Measurements from ENCODE around the gene ABCA7. TPM values are rescaled to one million over a fixed set of nuclear protein-coding genes. Genes with fewer than 3 reads are reported as not detected.

Gene ABCA7
- total and polyA plus RNA-seq, 2 of the 8 experiments (the other 6 are each of a cell fraction or from before 2014, with no cell fraction given), result 10.4 to 25.6 TPM

GRCh38 chr19:1054102-1055027, 14.5 kb downstream of the ABCA7 start:
- H3K9me3 ChIP-seq (ENCODE audit: insufficient read depth in 2 of 2, low read depth in 1 of 2, low read length in 1 of 2), result peaks cover 35 to 51% of the 10 kb centered on the region in 2 experiments
- DNase-seq (ENCODE audit: low read depth in 1 of 2, low spot score in 2 of 2), result no peak
- no peak for TF ChIP-seq CHD2 (IDR thresholded peaks at IDR 0.05; ENCODE audit: low read length)
- peak; percentile 39; the same call in 1 of the 2 replicates for TF ChIP-seq KDM1A (IDR thresholded peaks at IDR 0.05; ENCODE audit: borderline replicate concordance, low read length)
- peaks cover 3% of the 10 kb centered on the region; the same call in 1 of the 2 replicates for H3K23me2 ChIP-seq (ENCODE audit: low read depth, low read length)
- no peak overlapping the region for H4K91ac ChIP-seq (replicated peaks; ENCODE audit: insufficient read length, low read length)
- no peak overlapping the region for H2BK12ac ChIP-seq (ENCODE audit: low read depth, low read length)
- H2BK5ac ChIP-seq (ENCODE audit: low read depth, low read length), result no peak overlapping the region
- no peak overlapping the region for H2BK15ac ChIP-seq (ENCODE audit: low read length)
- no peak overlapping the region for H3K4me3 ChIP-seq (ENCODE audit: extremely low read depth in 1 of 4, insufficient read depth in 2 of 4, low read depth in 3 of 4, low read length in 4 of 4)
- whole genome bisulfite sequencing, 2 experiments (ENCODE audit: extremely low coverage in 1 of 2, insufficient coverage in 1 of 2, insufficient read length in 1 of 2, insufficient replicate concordance in 2 of 2, low coverage in 1 of 2, low lambda C conversion rate in 2 of 2, missing lambda C conversion rate in 1 of 2), result 94% methylated on average over 24 of the region's 28 CpGs; no CpG with 5 or more reads in 1 of the 2 experiments
- H3K79me2 ChIP-seq (ENCODE audit: control insufficient read depth in 1 of 2, insufficient read depth in 2 of 2, low read length in 2 of 2), result no peaks in the 10 kb centered on the region
- no peaks in the 10 kb centered on the region; a peak in 1 of 7 replicates for H3K27me3 ChIP-seq (replicated peaks in 1 of 4; ENCODE audit: control insufficient read depth in 3 of 4, extremely low read depth in 1 of 4, insufficient read depth in 3 of 4, low read length in 3 of 4)
- no peak overlapping the region for H3K56ac ChIP-seq (replicated peaks; ENCODE audit: insufficient read length, low read depth, low read length)
- no peak overlapping the region for H3K23ac ChIP-seq (ENCODE audit: insufficient read length)
- ChIA-PET POLR2A (ENCODE audit: partially characterized antibody) (interaction anchor here (0.7 to 2.5 kb wide), 6 partner anchors 10 to 31 kb away, joined by 3 to 10 read pairs (median 6); partner anchors contain the start of genes ABCA7 and CNN2), CTCF (ENCODE audit: partially characterized antibody) (interaction anchor here (0.9 to 1.2 kb wide), 3 partner anchors 10 to 43 kb away, joined by 3 to 5 read pairs (median 4); no protein-coding TSS in a partner anchor)
- no peak overlapping the region for H3K27ac ChIP-seq (ENCODE audit: low read depth, low read length)
- H3K36me3 ChIP-seq (ENCODE audit: control insufficient read depth in 2 of 4, insufficient read depth in 4 of 4, low read length in 3 of 4), result peaks cover 0 to 46% (median 14%) of the 10 kb centered on the region in 4 experiments; a peak in 6 of 8 replicates
- no peak overlapping the region for H3K4me2 ChIP-seq (ENCODE audit: insufficient read depth in 1 of 2, low read depth in 2 of 2, low read length in 2 of 2)
- H2AFZ ChIP-seq (ENCODE audit: low read length), result no peak overlapping the region
- no peaks in the 10 kb centered on the region for H4K20me1 ChIP-seq (replicated peaks in 1 of 2; ENCODE audit: control insufficient read depth in 1 of 2, insufficient read depth in 2 of 2, low read length in 2 of 2)
- H4K5ac ChIP-seq (ENCODE audit: insufficient read length, low read depth, low read length), result no peak overlapping the region
- no peak overlapping the region for H3K18ac ChIP-seq (ENCODE audit: extremely low read depth, low read length)
- FAIRE-seq, result no peak
- no peak overlapping the region for H4K8ac ChIP-seq (ENCODE audit: extremely low read depth, insufficient read depth, low read length)
- no peaks in the 10 kb centered on the region for H3K4me1 ChIP-seq (replicated peaks in 1 of 4; ENCODE audit: control insufficient read depth in 3 of 4, insufficient read depth in 4 of 4, low read length in 3 of 4)
- H3K4ac ChIP-seq (replicated peaks; ENCODE audit: insufficient read length, low read depth, low read length), result no peak overlapping the region
- no peak overlapping the region for H3K14ac ChIP-seq (ENCODE audit: insufficient read length)
- no peaks in the 10 kb centered on the region for H3K79me1 ChIP-seq (ENCODE audit: low read depth, low read length)
- no peak overlapping the region for H2BK120ac ChIP-seq (replicated peaks; ENCODE audit: low read depth, low read length)
- no peak overlapping the region for H2BK20ac ChIP-seq (ENCODE audit: low read length)
- H2AK5ac ChIP-seq (ENCODE audit: low read depth, low read length), result no peak overlapping the region
- no peak overlapping the region for H3K9ac ChIP-seq (replicated peaks in 1 of 4; ENCODE audit: extremely low read depth in 1 of 4, low read depth in 3 of 4, low read length in 3 of 4)
